ENCODE data around the gene INSC. TPM values are rescaled to one million over a fixed set of nuclear protein-coding genes. Genes with fewer than 3 reads are reported as not detected.

Gene INSC
- total and polyA plus RNA-seq, 2 experiments from 2014 or later: 1.1 to 1.2 TPM

DNA sequence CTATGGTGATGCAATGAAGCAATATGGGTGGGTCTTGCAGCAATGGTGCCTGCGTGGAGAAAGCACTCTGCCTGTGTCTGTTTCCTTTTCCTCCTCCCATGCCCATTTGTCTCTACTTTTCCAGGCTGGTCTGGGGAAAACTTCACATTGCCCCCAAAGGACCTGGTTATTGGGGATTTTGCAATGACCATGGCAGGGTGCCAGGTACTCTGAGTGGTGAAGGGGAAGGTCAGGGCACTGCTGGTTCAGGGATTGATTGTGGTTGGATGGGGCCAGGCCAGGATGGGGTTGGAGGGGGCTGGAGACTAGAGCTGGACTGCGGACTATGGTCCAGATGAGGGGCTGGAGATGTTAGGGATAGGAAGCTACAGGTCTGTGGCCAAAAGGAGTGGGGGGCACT is 92.1 kb downstream of the INSC start:
- Histone ChIP-seq H4K20me1 (ENCODE audit: insufficient read depth) (no peaks in the 10 kb centered on the region), H3K9me3 (ENCODE audit: low read depth) (no peaks in the 10 kb centered on the region), H2AFZ (no peak overlapping the region), H3K4me1 (ENCODE audit: insufficient read depth) (no peaks in the 10 kb centered on the region), H3K9me2 (ENCODE audit: insufficient read depth) (no peaks in the 10 kb centered on the region), H3K27me3 (replicated peaks; ENCODE audit: insufficient read depth) (no peaks in the 10 kb centered on the region), H3K27ac (no peak overlapping the region), H3K79me2 (ENCODE audit: insufficient read depth) (no peaks in the 10 kb centered on the region), H3K4me2 (ENCODE audit: unreplicated experiment) (no peak overlapping the region), H3F3A (ENCODE audit: insufficient read depth) (no peaks in the 10 kb centered on the region), H3K9ac (no peak overlapping the region), H3K4me3 (no peak overlapping the region), H3K36me3 (ENCODE audit: low read depth) (no peaks in the 10 kb centered on the region)
- in situ Hi-C loops (cut with MboI): loop anchor here (10.0 kb wide), 1 partner anchor 52 kb away; no protein-coding TSS in a partner anchor
- WGBS, 2 experiments (ENCODE audit: low coverage in 1 of 2, low lambda C conversion rate in 2 of 2, missing lambda C conversion rate in 2 of 2): 66 to 74% methylated on average over 2 of the region's 2 CpGs
- no peak for TF ChIP-seq EZH2 (IDR thresholded peaks at IDR 0.05; ENCODE audit: insufficient read depth, poor library complexity, severe bottlenecking)
- no peak for TF ChIP-seq EZH2phosphoT487 (IDR thresholded peaks at IDR 0.05; ENCODE audit: insufficient read depth, low read depth)
- DNase-seq: no peak

DNA sequence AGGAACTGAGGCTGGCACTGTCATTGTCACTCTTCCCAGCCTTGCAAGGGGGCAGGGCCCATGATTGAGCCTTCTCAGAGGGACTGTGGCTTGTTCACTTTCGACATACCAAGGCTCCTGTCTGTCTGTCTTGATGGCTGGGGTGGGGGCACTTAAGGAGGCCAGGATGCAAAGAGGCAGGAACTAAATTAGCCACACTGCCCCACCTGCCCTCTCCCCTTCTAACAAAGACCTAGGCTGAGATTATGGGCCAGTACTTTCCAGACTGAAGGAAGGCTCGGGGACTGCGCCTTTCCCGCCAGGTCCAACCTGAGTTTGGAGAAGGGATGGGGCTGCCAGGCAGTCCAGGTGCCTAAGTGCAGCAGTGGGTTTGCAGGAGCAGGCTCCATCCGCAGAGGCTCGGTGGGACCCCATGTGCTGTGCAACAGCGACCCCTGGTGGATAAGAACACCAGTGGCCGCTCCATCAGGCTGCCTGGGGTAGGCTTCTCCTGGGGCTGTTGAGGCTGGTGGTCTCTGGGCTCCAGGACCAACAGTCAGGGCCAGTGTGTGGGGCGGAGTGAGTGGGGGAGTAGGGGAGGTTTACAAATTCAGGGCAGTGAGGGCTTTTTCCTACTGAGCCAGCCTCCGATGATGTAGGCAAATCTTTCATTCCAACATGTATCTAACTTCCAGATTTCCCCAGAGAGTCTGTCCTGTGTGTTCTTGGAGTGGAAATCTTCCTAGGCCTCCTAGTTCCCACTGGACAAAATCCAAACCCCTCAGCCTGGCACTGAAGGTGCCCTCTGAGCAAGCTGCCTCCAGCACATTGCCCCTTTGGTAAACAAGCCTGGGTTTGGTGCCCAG is 93.9 kb downstream of the INSC start:
- no peak overlapping the region for H3K4me2 ChIP-seq (ENCODE audit: unreplicated experiment)
- H3K9ac ChIP-seq: no peak overlapping the region
- no peak overlapping the region for H2AFZ ChIP-seq
- H3K36me3 ChIP-seq (ENCODE audit: low read depth): no peaks in the 10 kb centered on the region
- no peak for TF ChIP-seq EZH2phosphoT487 (IDR thresholded peaks at IDR 0.05; ENCODE audit: insufficient read depth, low read depth)
- TF ChIP-seq EZH2 (IDR thresholded peaks at IDR 0.05; ENCODE audit: insufficient read depth, poor library complexity, severe bottlenecking): no peak
- H3K4me3 ChIP-seq: no peak overlapping the region
- H3F3A ChIP-seq (ENCODE audit: insufficient read depth): no peaks in the 10 kb centered on the region
- H3K9me3 ChIP-seq (ENCODE audit: low read depth): no peaks in the 10 kb centered on the region
- in situ Hi-C loops (cut with MboI): loop anchor here (10.0 kb wide), 1 partner anchor 54 kb away; no protein-coding TSS in a partner anchor
- no peaks in the 10 kb centered on the region for H4K20me1 ChIP-seq (ENCODE audit: insufficient read depth)
- H3K27me3 ChIP-seq (replicated peaks; ENCODE audit: insufficient read depth): no peaks in the 10 kb centered on the region
- no peaks in the 10 kb centered on the region for H3K4me1 ChIP-seq (ENCODE audit: insufficient read depth)
- no peaks in the 10 kb centered on the region for H3K79me2 ChIP-seq (ENCODE audit: insufficient read depth)
- H3K27ac ChIP-seq: no peak overlapping the region
- peak; percentile 80 for DNase-seq
- WGBS, 2 experiments (ENCODE audit: low coverage in 1 of 2, low lambda C conversion rate in 2 of 2, missing lambda C conversion rate in 2 of 2): 4 to 7% methylated on average over 10 of the region's 10 CpGs
- no peaks in the 10 kb centered on the region for H3K9me2 ChIP-seq (ENCODE audit: insufficient read depth)

DNA sequence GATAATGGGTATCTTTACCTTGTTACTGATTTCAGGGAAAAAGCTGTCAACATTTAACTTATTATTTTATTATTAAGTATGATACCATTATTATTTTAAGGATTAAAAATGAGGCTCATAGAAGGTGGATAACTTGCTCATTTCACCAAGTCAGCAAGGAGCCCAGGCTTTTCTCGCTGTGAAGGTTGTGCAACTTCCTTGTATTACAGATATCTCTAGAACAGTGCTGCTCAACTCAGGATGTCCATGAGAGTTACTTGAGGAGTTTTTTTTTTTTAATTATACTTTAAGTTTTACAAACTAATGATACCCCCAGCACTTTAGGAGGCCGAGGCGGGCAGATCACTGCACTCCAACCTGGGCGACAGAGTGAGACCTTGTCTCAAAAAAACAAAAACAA is 98.2 kb downstream of the INSC start:
- no peak overlapping the region for H3K4me3 ChIP-seq
- no peak for TF ChIP-seq EZH2 (IDR thresholded peaks at IDR 0.05; ENCODE audit: insufficient read depth, poor library complexity, severe bottlenecking)
- TF ChIP-seq EZH2phosphoT487 (IDR thresholded peaks at IDR 0.05; ENCODE audit: insufficient read depth, low read depth): no peak
- no peaks in the 10 kb centered on the region for H3K9me3 ChIP-seq (ENCODE audit: low read depth)
- no peaks in the 10 kb centered on the region for H3K36me3 ChIP-seq (ENCODE audit: low read depth)
- no peaks in the 10 kb centered on the region for H3F3A ChIP-seq (ENCODE audit: insufficient read depth)
- no peaks in the 10 kb centered on the region for H3K79me2 ChIP-seq (ENCODE audit: insufficient read depth)
- WGBS, 2 experiments (ENCODE audit: low coverage in 1 of 2, low lambda C conversion rate in 2 of 2, missing lambda C conversion rate in 2 of 2): 89 to 94% methylated on average over 4 of the region's 4 CpGs
- no peak overlapping the region for H3K4me2 ChIP-seq (ENCODE audit: unreplicated experiment)
- H3K9ac ChIP-seq: no peak overlapping the region
- no peaks in the 10 kb centered on the region for H3K4me1 ChIP-seq (ENCODE audit: insufficient read depth)
- DNase-seq: no peak
- in situ Hi-C loops (cut with MboI): no loop called here
- no peaks in the 10 kb centered on the region for H3K9me2 ChIP-seq (ENCODE audit: insufficient read depth)
- no peaks in the 10 kb centered on the region for H4K20me1 ChIP-seq (ENCODE audit: insufficient read depth)
- no peak overlapping the region for H3K27ac ChIP-seq
- no peak overlapping the region for H2AFZ ChIP-seq
- H3K27me3 ChIP-seq (replicated peaks; ENCODE audit: insufficient read depth): no peaks in the 10 kb centered on the region

DNA sequence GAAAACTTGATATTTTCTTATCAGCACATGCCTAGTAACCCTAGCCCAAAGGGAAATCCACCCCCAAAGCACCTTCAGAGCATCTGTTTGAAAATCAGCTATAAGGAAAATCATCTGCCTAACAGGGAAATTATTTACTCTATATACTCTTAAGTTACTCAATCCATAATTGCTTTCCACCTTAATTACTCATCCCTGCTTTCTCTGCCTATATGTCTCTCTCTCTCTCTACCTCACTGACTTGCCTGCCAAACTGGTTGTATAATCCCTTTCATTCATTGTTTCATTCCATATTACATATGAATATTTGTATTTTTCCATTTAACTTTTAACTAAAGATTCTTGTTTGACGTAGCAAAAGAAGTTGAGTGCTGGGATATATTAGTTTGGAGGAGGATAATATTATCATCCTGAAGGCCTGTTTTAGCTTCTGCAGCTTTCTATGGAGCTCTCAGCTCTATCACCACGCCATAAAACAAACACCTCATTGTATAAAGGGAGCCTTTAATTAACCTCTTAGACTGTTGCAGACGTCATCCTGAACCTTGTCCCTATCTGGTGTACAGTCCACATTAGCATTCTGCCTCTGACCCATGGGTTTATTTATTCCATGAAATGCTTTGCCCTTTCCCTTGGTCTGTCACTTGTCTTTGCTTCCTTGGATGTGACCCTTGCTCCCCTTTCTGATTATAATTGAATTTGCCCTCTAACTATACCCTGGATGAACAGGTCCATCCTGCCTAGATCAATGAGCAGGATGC is 98.9 kb downstream of the INSC start:
- Histone ChIP-seq H3K79me2 (ENCODE audit: insufficient read depth) (no peaks in the 10 kb centered on the region), H2AFZ (no peak overlapping the region), H4K20me1 (ENCODE audit: insufficient read depth) (no peaks in the 10 kb centered on the region), H3K4me3 (no peak overlapping the region), H3K9me3 (ENCODE audit: low read depth) (no peaks in the 10 kb centered on the region), H3K27ac (no peak overlapping the region), H3K9ac (no peak overlapping the region), H3K27me3 (replicated peaks; ENCODE audit: insufficient read depth) (no peaks in the 10 kb centered on the region), H3K4me2 (ENCODE audit: unreplicated experiment) (no peak overlapping the region), H3K9me2 (ENCODE audit: insufficient read depth) (no peaks in the 10 kb centered on the region), H3K36me3 (ENCODE audit: low read depth) (no peaks in the 10 kb centered on the region), H3F3A (ENCODE audit: insufficient read depth) (no peaks in the 10 kb centered on the region), H3K4me1 (ENCODE audit: insufficient read depth) (no peaks in the 10 kb centered on the region)
- no peak for DNase-seq
- in situ Hi-C loops (cut with MboI): no loop called here
- TF ChIP-seq EZH2 (IDR thresholded peaks at IDR 0.05; ENCODE audit: insufficient read depth, poor library complexity, severe bottlenecking) (no peak), EZH2phosphoT487 (IDR thresholded peaks at IDR 0.05; ENCODE audit: insufficient read depth, low read depth) (no peak)
- WGBS, 2 experiments (ENCODE audit: low coverage in 1 of 2, low lambda C conversion rate in 2 of 2, missing lambda C conversion rate in 2 of 2): 45 to 50% methylated on average over 3 of the region's 3 CpGs

All from GM23248 (cell line).